ENCODE results near the gene IL23A.
"Not testable (repeated sequence)": the region's sequence is repeated elsewhere in the genome, so short reads cannot be mapped to it uniquely, and the experiment has no call there.

The IL23A gene

GRCh38 chr12:56326533-56326932 lies 12.2 kb upstream of the IL23A start:
- no peak for DNase-seq

DNA sequence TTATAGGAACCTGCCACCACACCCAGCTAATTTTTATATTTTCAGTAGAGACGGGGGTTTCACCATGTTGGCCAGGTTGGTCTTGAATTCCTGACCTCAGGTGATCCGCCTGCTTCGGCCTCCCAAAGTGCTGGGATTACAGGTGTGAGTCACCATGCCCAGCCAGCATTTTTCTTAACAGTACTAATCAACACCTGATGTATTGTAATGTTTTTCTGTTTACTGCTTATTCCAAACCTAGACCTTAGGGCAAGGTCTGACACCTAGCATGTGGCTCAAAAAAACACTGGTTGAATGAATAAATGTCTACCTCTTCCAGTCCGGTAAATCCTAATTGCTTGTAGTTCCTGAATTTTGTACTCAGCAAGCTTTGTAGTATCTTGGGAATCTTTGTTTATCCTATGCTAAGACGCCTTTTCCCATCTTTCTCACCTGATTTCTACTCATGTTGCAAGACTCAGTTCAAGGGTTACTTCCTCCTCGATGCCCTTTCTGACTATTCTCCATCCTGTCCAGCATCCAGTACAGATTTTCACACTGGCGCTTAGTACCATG lies 7.7 kb upstream of the IL23A start:
- no peak for DNase-seq

- no peak for DNase-seq
Observed at GRCh38 chr12:56332512-56333196, 6.0 kb upstream of the IL23A start.

GRCh38 chr12:56333197-56333678 lies 5.4 kb upstream of the IL23A start:
- DNase-seq: no peak

GRCh38 chr12:56333679-56334489 lies 4.8 kb upstream of the IL23A start, which contains the start of gene PAN2:
TSS of gene PAN2 (minus strand) at chr12:56334000. CDS start at chr12:56333094, 906 bp downstream.
- DNase-seq: peak; percentile 87

DNA sequence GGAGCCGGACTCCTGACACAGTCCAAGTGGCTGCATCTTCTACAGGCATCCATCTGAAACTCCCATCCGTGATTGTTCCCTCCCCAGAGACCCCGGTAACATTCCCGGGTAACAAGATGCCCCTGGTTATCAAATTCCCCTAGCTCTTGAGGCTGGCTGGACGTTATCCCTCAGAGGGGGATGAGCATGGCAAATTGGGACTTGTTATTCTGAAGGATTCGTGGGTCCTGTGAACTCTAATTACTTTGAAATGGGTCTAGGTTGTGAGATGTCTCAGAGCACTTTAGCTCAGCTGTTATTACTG lies 4.2 kb upstream of the IL23A start:
- no peak for DNase-seq

GRCh38 chr12:56335527-56335926 lies 3.2 kb upstream of the IL23A start:
- DNase-seq: not testable (repeated sequence)

DNA sequence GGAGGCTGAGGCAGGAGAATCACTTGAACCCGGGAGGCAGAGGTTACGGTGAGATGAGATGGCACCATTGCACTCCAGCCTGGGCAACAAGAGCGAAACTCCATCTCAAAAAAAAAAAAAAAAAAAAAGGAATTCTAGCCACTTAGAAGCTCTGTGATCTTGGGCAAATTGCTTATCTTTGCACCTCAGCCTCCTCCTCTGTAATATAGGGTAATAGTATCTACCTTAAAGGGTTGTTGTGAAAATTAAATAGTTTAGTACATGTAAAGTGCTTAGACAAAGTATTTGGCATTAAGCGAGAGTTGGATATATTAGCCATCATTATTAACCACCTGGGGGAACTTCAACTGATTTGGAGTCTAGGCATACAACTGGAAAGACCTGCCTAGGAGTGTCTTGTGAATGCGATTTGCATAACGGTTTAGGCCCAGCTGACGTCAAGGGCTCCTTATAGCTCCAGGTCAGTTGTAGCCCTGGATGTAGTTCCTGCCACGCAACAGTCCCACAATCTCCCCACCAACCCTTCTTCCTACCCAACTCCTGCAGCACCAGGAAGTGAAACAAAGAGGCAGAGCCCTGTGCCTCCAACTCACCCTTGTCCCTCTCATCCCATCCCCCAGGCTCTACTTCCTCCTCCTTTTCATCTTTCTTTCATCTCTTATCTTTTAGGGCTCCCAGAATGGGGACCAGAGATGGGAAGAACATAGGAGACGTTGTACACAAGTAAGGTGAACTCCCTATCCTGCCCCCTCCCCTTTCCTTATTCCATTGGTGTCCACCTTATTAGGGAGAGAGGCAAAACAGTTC lies 2.1 kb upstream of the IL23A start:
- DNase-seq: no peak

GRCh38 chr12:56337753-56338251 lies 882 bp upstream of the IL23A start:
- DNase-seq: no peak

GRCh38 chr12:56339158-56339422 lies 406 bp downstream of the IL23A start:
- no peak for DNase-seq

GRCh38 chr12:56341616-56342015 lies 2.9 kb downstream of the IL23A start:
- no peak for DNase-seq

DNA sequence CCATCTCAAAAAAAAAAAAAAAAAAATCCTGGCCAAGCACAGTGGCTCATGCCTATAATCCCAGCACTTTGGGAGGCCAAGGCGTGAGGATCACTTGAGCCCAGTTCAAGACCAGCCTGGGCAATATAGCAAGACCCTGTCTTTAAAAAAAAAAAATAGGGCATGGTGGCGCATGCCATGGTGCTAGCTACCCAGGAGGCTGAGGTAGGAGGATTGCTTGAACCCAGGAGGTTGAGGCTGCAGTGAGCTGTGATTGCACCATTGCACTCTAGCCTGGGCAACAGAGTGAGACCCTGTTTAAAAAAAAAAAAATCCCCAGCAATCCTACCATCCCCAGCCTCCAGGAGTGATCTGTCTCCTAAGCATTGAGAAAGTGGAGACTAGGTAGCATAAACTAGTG lies 3.6 kb downstream of the IL23A start:
- not testable (repeated sequence) for DNase-seq

- DNase-seq: no peak
Observed at GRCh38 chr12:56346675-56347074, 8.0 kb downstream of the IL23A start.

DNA sequence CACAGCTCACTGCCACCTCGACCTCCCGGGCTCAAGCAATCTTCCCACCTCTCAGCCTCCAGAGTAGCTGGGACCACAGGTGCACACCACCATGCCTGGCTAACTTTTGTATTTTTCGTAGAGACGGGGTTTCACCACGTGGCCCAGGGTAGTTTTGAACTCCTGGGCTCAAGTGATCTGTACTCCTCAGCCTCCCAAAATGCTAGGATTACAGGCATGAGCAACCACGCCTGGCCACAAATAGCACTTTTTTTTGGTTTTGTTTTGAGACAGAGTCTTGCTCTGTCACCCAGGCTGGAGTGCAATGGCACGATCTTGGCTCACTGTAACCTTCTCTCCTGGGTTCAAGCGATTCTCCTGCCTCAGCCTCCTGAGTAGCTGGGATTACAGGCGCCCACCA lies 8.6 kb downstream of the IL23A start:
- not testable (repeated sequence) for DNase-seq

DNA sequence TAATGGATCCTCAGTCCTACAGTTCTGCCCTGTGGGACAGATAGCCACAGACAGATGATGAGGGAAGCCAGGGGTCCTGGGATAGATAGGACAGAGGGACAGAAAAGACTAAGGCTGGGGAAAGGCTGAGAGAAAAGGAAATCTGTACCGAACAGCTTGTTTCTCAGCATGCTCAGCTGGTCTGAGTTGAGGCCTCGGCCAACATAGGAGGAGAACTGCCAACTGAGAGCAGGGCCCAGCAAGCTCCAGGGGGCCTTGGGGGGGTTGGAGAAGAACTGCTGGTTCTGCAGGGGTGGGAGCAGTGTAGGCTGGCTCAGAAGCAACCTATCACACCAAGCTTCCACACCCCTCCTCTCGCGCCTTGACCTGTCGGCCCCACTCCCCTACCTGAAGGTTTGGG lies 10.1 kb downstream of the IL23A start:
- DNase-seq: no peak

GRCh38 chr12:56350662-56351061 lies 12.0 kb downstream of the IL23A start:
- DNase-seq: no peak

DNA sequence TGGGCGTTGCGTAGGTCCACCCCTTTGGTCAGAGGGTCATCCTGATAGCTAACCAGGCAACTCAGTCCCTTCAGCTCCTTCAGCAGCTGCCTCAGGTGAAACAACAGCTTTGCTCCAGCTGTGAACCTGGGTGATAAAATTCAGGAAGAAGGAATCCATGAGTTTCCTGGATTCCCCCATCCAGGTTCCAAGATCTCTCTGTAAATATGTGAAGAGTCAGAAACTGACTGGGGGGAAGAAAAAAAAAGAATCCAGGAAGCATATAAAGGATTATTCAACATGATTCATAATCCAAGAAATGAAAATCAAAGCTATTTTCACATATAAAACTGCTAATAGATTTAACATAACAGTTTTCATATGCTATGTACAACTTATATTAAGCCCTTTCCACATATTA lies 12.6 kb downstream of the IL23A start:
- no peak for DNase-seq

DNA sequence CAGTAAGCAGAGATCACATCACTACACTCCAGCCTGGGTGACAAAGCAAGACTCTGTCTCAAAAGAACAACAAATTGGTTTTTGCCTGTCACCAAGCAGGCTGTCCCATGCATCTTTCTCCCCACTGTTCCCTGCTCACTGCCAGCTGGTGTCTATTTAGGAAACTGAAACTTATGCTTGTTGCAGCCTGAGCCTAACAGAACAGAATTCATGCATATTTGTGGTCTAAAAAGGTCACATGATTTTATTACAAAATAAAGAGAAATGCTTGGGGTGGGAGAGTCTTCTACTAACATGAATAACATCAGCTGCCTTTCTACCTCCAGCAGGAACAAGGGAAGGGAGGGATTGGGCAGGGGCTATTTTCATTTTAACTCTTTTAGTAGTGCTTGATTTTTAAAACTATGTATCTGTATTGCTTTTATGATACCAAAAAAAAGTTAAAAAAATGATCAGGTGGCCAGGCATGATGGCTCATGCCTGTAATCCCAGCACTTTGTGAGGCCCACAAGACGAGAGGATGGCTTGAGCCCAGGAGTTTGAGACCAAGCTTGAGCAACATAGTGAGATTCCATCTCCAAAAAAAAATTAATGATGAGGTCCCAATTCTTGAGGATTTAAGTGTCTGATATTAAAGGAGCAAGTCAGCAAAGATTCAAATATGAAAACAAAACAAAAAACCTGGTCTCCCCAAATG lies 20.3 kb downstream of the IL23A start:
- DNase-seq: no peak

DNA sequence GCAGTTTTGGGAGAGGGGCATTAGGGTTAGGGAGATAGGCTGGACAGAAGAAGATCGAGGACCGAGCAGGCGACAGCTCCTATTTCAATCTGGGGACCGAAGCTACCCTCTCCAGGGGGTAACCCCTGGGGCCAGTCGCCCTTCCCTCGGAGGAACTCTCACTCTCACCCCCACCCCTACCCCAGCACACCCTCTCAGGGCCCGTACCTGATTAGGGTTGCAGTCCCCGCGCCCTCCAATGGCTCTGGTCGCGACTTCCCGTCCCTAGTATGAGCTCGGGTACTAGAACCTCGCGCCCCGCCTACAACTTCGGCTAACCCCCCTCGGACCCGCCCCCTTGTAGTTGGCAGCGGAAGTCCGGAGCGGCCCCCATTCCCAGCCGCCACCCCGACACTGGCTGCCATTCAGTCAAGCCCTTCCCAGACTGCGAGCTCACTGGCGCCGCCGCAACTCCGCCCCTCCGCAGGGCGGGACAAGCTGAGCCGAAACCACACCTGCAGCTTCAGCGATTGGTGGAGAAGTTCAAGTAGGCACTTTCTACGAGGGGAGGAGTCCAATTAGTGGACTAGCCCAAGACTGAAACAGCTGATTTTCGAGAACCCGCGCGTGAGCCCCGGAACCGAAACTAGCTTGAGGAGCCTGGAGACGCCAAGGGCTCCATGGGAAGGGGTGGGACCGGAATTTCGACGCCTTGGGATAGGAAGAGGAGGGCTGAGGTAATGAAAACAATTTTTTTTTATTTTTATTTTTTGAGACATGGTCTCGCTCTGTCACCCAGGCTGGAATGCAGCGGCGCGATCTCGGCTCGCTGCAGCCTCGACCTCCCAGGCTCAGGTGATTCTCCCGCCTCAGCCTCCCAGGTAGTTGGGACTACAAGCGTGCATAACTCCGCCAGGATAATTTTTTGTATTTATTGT lies 21.4 kb downstream of the IL23A start, which contains the start of gene STAT2:
TSS of gene STAT2 (minus strand) at position 257 of the 917 bp plus-strand sequence. CDS start 3,536 bp downstream, outside the sequence.
- DNase-seq: peak; percentile 97

- no peak for DNase-seq
Observed at GRCh38 chr12:56361487-56362129, 22.9 kb downstream of the IL23A start.

All from activated T-cell treated with anti-CD3 and anti-CD28 coated beads for 4 hours (primary cell).